ENCODE measurements around the gene TINAGL1. TPM values are rescaled to one million over a fixed set of nuclear protein-coding genes. Genes with fewer than 3 reads are reported as not detected.
A peak's percentile ranks its signal among the peaks of the same experiment; 100 is the strongest.
"Not testable (repeated sequence)": the region's sequence is repeated elsewhere in the genome, so short reads cannot be mapped to it uniquely, and the experiment has no call there.

TINAGL1 gene
- total RNA-seq, 1 experiment from 2014 or later = 57.9 TPM

DNA sequence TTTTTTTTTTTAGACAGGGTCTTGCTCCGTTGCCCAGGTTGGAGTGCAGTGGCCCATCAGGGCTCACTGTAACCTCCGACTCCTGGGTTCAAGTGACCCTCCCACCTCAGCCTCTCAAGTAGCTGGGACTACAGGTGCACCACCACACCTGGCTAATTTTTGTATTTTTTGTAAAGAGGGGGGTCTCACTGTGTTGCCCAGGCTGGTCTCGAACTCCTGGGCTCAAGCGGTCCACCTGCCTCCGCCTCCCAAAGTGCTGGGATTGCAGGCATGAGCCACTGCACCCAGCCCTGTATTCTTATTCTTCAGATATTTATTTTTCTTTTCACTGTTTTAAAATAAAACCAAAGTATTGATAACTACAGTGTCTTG lies 11.0 kb downstream of the TINAGL1 start:
- H3K9me3 ChIP-seq (ENCODE audit: control insufficient read depth in 1 of 2, insufficient read depth in 1 of 2, low read depth in 1 of 2, low read length in 2 of 2); DNase-seq (ENCODE audit: low read depth, low spot score); RAD21 ChIA-PET (ENCODE audit: low non-redundant PET in 1 of 2, low total read pairs in 2 of 2, uncharacterized antibody in 2 of 2, unreplicated experiment in 2 of 2); ATAC-seq; H3K79me2 ChIP-seq (ENCODE audit: insufficient read depth, low read length); H3K27ac ChIP-seq (ENCODE audit: low read depth, low read length); BruUV-seq (replicated peaks); H3K27me3 ChIP-seq (ENCODE audit: insufficient read depth, low read length); H3K9me2 ChIP-seq (ENCODE audit: insufficient read depth); intact Hi-C loops (cut with micrococcal nuclease); H2AFZ ChIP-seq (ENCODE audit: low read depth, low read length, poor library complexity, severe bottlenecking); H4K20me1 ChIP-seq (ENCODE audit: insufficient read depth); H3K4me3 ChIP-seq (replicated peaks in 1 of 2; ENCODE audit: low read depth in 1 of 2, low read length in 2 of 2): not testable (repeated sequence)
- CTCF ChIA-PET = interaction anchor here (1.1 to 1.4 kb wide), 4 partner anchors 11 to 38 kb away, joined by 4 to 8 read pairs (median 6); partner anchors contain the start of gene TINAGL1
- H3K36me3 ChIP-seq (ENCODE audit: control insufficient read depth in 1 of 2, insufficient read depth in 2 of 2, low read length in 2 of 2) = peaks cover 0 to 22% of the 10 kb centered on the region in 2 experiments; a peak in 1 of 4 replicates
- peaks cover 60 to 74% of the 10 kb centered on the region in 2 experiments for H3K4me1 ChIP-seq (ENCODE audit: control insufficient read depth in 1 of 2, insufficient read depth in 2 of 2, low read length in 2 of 2)
- peak overlapping the region; percentile 84 for H3K4me2 ChIP-seq (ENCODE audit: low read length)
- POLR2A ChIA-PET = interaction anchor here (1.1 kb wide), 1 partner anchor 417 kb away, joined by 3 read pairs; no protein-coding TSS in a partner anchor
- H3K9ac ChIP-seq (ENCODE audit: low read length) = peak overlapping the region; percentile 67

DNA sequence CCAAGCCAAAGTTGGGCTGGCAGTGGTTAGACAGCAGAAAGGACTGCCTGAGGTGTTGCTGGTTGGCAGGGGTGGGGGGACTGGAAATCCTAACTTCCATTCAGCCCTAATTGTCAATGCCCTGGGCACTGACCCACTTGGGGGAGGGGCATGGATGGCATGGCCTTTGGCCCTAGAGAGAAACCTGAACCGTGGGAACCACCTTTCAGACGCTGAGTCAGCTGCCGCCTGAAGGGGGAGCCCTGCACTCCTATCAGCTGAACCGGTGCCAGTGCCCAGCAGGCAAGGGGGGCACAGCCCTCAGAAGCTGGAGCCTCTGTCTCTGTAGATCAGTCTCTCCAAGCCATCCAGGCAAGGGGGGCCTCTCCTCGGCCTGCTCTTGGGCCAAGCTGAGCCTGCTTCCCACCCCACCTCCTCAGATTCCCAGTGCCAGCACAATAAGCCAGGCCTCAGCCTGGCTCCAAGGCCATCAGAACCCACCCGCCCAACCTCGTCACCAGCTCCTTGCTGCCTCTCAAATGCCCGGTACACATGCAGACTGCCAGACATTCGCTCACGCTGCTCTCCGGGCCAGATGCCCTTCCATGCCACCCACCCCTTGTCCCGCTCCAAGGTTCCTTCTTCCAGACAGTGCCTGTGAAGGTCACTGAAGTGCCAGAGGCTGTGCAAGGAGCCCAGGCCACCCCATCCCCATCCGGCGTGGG lies 11.6 kb downstream of the TINAGL1 start:
- H3K9ac ChIP-seq (ENCODE audit: low read length) = peak overlapping the region; percentile 67
- H3K27ac ChIP-seq (ENCODE audit: low read depth, low read length) = peak overlapping the region; percentile 68
- CTCF ChIA-PET = interaction anchor here (0.8 to 1.4 kb wide), 7 partner anchors 9 to 485 kb away, joined by 3 to 8 read pairs (median 4); partner anchors contain the start of gene TINAGL1
- H3K9me3 ChIP-seq (ENCODE audit: control insufficient read depth in 1 of 2, insufficient read depth in 1 of 2, low read depth in 1 of 2, low read length in 2 of 2) = no peaks in the 10 kb centered on the region
- H4K20me1 ChIP-seq (ENCODE audit: insufficient read depth) = no peaks in the 10 kb centered on the region
- H3K36me3 ChIP-seq (ENCODE audit: control insufficient read depth in 1 of 2, insufficient read depth in 2 of 2, low read length in 2 of 2) = peaks cover 0 to 21% of the 10 kb centered on the region in 2 experiments; a peak in 1 of 4 replicates
- H3K79me2 ChIP-seq (ENCODE audit: insufficient read depth, low read length) = no peaks in the 10 kb centered on the region
- POLR2A ChIA-PET = interaction anchor here (1.1 kb wide), 1 partner anchor 417 kb away, joined by 3 read pairs; no protein-coding TSS in a partner anchor
- H2AFZ ChIP-seq (ENCODE audit: low read depth, low read length, poor library complexity, severe bottlenecking) = no peak overlapping the region
- H3K4me1 ChIP-seq (ENCODE audit: control insufficient read depth in 1 of 2, insufficient read depth in 2 of 2, low read length in 2 of 2) = peaks cover 60 to 70% of the 10 kb centered on the region in 2 experiments
- TF ChIP-seq JUND (IDR thresholded peaks at IDR 0.05) = peak; percentile 53; the same call in 1 of the 2 replicates
- no peak for TF ChIP-seq SRF (IDR thresholded peaks at IDR 0.05; ENCODE audit: low read depth)
- no peak for TF ChIP-seq SIN3A (IDR thresholded peaks at IDR 0.05; ENCODE audit: low read depth)
- TF ChIP-seq ZFX (IDR thresholded peaks at IDR 0.05) = 0 out of 2 replicates have a peak, but pooled peaks have one; percentile 8
- peak; percentile 47 for TF ChIP-seq TCF7L2 (IDR thresholded peaks at IDR 0.05; ENCODE audit: borderline replicate concordance, extremely low read depth, insufficient read depth, insufficient read length)
- TF ChIP-seq ZNF274 (IDR thresholded peaks at IDR 0.05; ENCODE audit: low read depth, low read length) = no peak
- no peak for TF ChIP-seq EGR1 (IDR thresholded peaks at IDR 0.05; ENCODE audit: low read depth)
- TF ChIP-seq POLR2AphosphoS5 (IDR thresholded peaks at IDR 0.05; ENCODE audit: low read depth, low read length) = peak; percentile 64
- TF ChIP-seq, protein P1, sequence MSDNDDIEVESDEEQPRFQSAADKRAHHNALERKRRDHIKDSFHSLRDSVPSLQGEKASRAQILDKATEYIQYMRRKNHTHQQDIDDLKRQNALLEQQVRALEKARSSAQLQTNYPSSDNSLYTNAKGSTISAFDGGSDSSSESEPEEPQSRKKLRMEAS (IDR thresholded peaks at IDR 0.05) = no peak
- TF ChIP-seq, protein P2, sequence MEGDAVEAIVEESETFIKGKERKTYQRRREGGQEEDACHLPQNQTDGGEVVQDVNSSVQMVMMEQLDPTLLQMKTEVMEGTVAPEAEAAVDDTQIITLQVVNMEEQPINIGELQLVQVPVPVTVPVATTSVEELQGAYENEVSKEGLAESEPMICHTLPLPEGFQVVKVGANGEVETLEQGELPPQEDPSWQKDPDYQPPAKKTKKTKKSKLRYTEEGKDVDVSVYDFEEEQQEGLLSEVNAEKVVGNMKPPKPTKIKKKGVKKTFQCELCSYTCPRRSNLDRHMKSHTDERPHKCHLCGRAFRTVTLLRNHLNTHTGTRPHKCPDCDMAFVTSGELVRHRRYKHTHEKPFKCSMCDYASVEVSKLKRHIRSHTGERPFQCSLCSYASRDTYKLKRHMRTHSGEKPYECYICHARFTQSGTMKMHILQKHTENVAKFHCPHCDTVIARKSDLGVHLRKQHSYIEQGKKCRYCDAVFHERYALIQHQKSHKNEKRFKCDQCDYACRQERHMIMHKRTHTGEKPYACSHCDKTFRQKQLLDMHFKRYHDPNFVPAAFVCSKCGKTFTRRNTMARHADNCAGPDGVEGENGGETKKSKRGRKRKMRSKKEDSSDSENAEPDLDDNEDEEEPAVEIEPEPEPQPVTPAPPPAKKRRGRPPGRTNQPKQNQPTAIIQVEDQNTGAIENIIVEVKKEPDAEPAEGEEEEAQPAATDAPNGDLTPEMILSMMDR (IDR thresholded peaks at IDR 0.05 in 2 of 3, conservative IDR thresholded peaks at IDR 0.05 in 1 of 3; ENCODE audit: borderline replicate concordance in 1 of 3, insufficient read depth in 1 of 3, low read depth in 2 of 3, low read length in 2 of 3) = peak; percentile 41 to 88 (median 80)
- TF ChIP-seq RAD21 (IDR thresholded peaks at IDR 0.05; ENCODE audit: low read depth) = no peak
- peak; percentile 44 for TF ChIP-seq YY1 (IDR thresholded peaks at IDR 0.05; ENCODE audit: extremely low read depth, insufficient replicate concordance, low read depth, low read length)
- ATAC-seq (peak; percentile 71), DNase-seq (ENCODE audit: low read depth, low spot score) (no peak)
- intact Hi-C loops (cut with micrococcal nuclease) = no loop called here
- no peaks in the 10 kb centered on the region for H3K27me3 ChIP-seq (ENCODE audit: insufficient read depth, low read length)
- no peaks in the 10 kb centered on the region for H3K9me2 ChIP-seq (ENCODE audit: insufficient read depth)
- peak overlapping the region; percentile 84 for H3K4me2 ChIP-seq (ENCODE audit: low read length)
- no TSS peak for BruUV-seq (replicated peaks)
- RAD21 ChIA-PET (ENCODE audit: low non-redundant PET in 1 of 2, low total read pairs in 2 of 2, uncharacterized antibody in 2 of 2, unreplicated experiment in 2 of 2) = no interaction called here
- H3K4me3 ChIP-seq (replicated peaks in 1 of 2; ENCODE audit: low read depth in 1 of 2, low read length in 2 of 2) = no peak overlapping the region; a peak in 1 of 4 replicates
